IPS DF 6.9 (cell line): ENCODE measurements around the gene MTRR.

Experiments
- DNase-seq: peaks from one replicate; pipeline ENCODE4 v3.0.0-alpha.2; 2013; ENCODE audit warnings: low read depth, low spot score
- H3K27ac ChIP-seq: one replicate; pipeline ENCODE4 v1.5.1; 2013; ENCODE audit warnings: low read length, control low read depth
- H3K27me3 ChIP-seq: 2 replicates; pipeline ENCODE4 v1.6.1; 2013; ENCODE audit warnings: mild to moderate bottlenecking, low read length; ENCODE audit not compliant: control insufficient read depth, insufficient read depth
- H3K36me3 ChIP-seq: 2 replicates; pipeline ENCODE4 v1.6.1; 2013; ENCODE audit warnings: low read length; ENCODE audit not compliant: control insufficient read depth, insufficient read depth
- H3K4me1 ChIP-seq: 2 replicates; pipeline ENCODE4 v1.6.1; 2013; ENCODE audit warnings: low read length; ENCODE audit not compliant: control insufficient read depth, insufficient read depth
- H3K4me3 ChIP-seq: 2 replicates; pipeline ENCODE4 v1.5.1; 2013; ENCODE audit warnings: mild to moderate bottlenecking, low read length
- H3K9me3 ChIP-seq: 2 replicates; pipeline ENCODE4 v1.6.1; 2013; ENCODE audit warnings: low read length, inconsistent platforms; ENCODE audit not compliant: control insufficient read depth, insufficient read depth
- WGBS: extraction: QIAGEN DNeasy Blood & Tissue Kit; methylation state at CpG from one replicate; pipeline ENCODE4 v1.1.7; 2013; ENCODE audit warnings: mixed read lengths, missing lambda C conversion rate; ENCODE audit not compliant: insufficient read length, insufficient coverage; 5-methylcytosine and 5-hydroxymethylcytosine counted together

Gene MTRR

GRCh38 chr5:7888901-7889300, 20.0 kb downstream of the MTRR start:
- Histone ChIP-seq H3K27ac (no peak overlapping the region), H3K4me1 (no peaks in the 10 kb centered on the region), H3K9me3 (no peaks in the 10 kb centered on the region), H3K27me3 (no peaks in the 10 kb centered on the region), H3K36me3 (peaks cover 6% of the 10 kb centered on the region; the same call in 1 of the 2 replicates), H3K4me3 (no peak overlapping the region)
- DNase-seq, result no peak
- no CpG with 5 or more reads among the region's 9 CpGs for WGBS

- no peak for DNase-seq
- H3K27me3 ChIP-seq, result no peaks in the 10 kb centered on the region
- no peaks in the 10 kb centered on the region for H3K4me1 ChIP-seq
- H3K4me3 ChIP-seq, result no peak overlapping the region
- H3K9me3 ChIP-seq, result no peaks in the 10 kb centered on the region
- H3K27ac ChIP-seq, result no peak overlapping the region
- H3K36me3 ChIP-seq, result peaks cover 15% of the 10 kb centered on the region; the same call in 1 of the 2 replicates
- no CpG with 5 or more reads among the region's 5 CpGs for WGBS
Measured at GRCh38 chr5:7894439-7894838, 25.5 kb downstream of the MTRR start.

- Histone ChIP-seq H3K27ac (no peak overlapping the region), H3K4me3 (no peak overlapping the region), H3K27me3 (no peaks in the 10 kb centered on the region), H3K9me3 (no peaks in the 10 kb centered on the region), H3K4me1 (no peaks in the 10 kb centered on the region), H3K36me3 (peaks cover 18% of the 10 kb centered on the region; the same call in 1 of the 2 replicates)
- DNase-seq, result no peak
- WGBS, result no CpG with 5 or more reads among the region's 2 CpGs
Measured at GRCh38 chr5:7894860-7895259, 25.9 kb downstream of the MTRR start.

- Histone ChIP-seq H3K36me3 (peaks cover 21% of the 10 kb centered on the region; the same call in 1 of the 2 replicates), H3K4me3 (no peak overlapping the region), H3K27me3 (no peaks in the 10 kb centered on the region), H3K9me3 (no peaks in the 10 kb centered on the region), H3K4me1 (no peaks in the 10 kb centered on the region), H3K27ac (no peak overlapping the region)
- WGBS, result no CpG with 5 or more reads among the region's 5 CpGs
- DNase-seq, result peak; percentile 25
Measured at GRCh38 chr5:7897014-7897600, 28.2 kb downstream of the MTRR start.

GRCh38 chr5:7902201-7902600, 33.3 kb downstream of the MTRR start:
- WGBS, result no CpG with 5 or more reads among the region's 3 CpGs
- H3K36me3 ChIP-seq, result peaks cover 16% of the 10 kb centered on the region; the same call in 1 of the 2 replicates

GRCh38 chr5:7902666-7903625, 34.0 kb downstream of the MTRR start:
- WGBS, result no CpG with 5 or more reads among the region's 9 CpGs
- H3K36me3 ChIP-seq, result peaks cover 16% of the 10 kb centered on the region; the same call in 1 of the 2 replicates
- no peak overlapping the region for H3K27ac ChIP-seq
- no peak for DNase-seq
- H3K4me1 ChIP-seq, result no peaks in the 10 kb centered on the region
- no peaks in the 10 kb centered on the region for H3K27me3 ChIP-seq
- H3K4me3 ChIP-seq, result no peak overlapping the region
- H3K9me3 ChIP-seq, result no peaks in the 10 kb centered on the region

More at GRCh38 chr5:7902201-7902600, 33.3 kb downstream of the MTRR start:
- H3K4me1 ChIP-seq, result no peaks in the 10 kb centered on the region
- H3K9me3 ChIP-seq, result no peaks in the 10 kb centered on the region
- H3K4me3 ChIP-seq, result no peak overlapping the region
- H3K27ac ChIP-seq, result no peak overlapping the region
- no peaks in the 10 kb centered on the region for H3K27me3 ChIP-seq
- no peak for DNase-seq

- peaks cover 8% of the 10 kb centered on the region; the same call in 1 of the 2 replicates for H3K36me3 ChIP-seq
Measured at GRCh38 chr5:7904170-7904569, 35.2 kb downstream of the MTRR start.

GRCh38 chr5:7907612-7908011, 38.7 kb downstream of the MTRR start:
- H3K36me3 ChIP-seq, result no peaks in the 10 kb centered on the region

More at GRCh38 chr5:7904170-7904569, 35.2 kb downstream of the MTRR start:
- Histone ChIP-seq H3K27ac (no peak overlapping the region), H3K27me3 (no peaks in the 10 kb centered on the region), H3K4me1 (no peaks in the 10 kb centered on the region), H3K4me3 (no peak overlapping the region), H3K9me3 (no peaks in the 10 kb centered on the region)
- WGBS, result no CpG with 5 or more reads among the region's 2 CpGs
- no peak for DNase-seq

GRCh38 chr5:7908317-7908716, 39.4 kb downstream of the MTRR start:
- H3K4me3 ChIP-seq, result no peak overlapping the region
- no peak for DNase-seq
- H3K27ac ChIP-seq, result no peak overlapping the region
- H3K4me1 ChIP-seq, result no peaks in the 10 kb centered on the region
- H3K27me3 ChIP-seq, result no peaks in the 10 kb centered on the region
- no peaks in the 10 kb centered on the region for H3K36me3 ChIP-seq
- H3K9me3 ChIP-seq, result no peaks in the 10 kb centered on the region
- WGBS, result no CpG with 5 or more reads among the region's 1 CpG

More at GRCh38 chr5:7907612-7908011, 38.7 kb downstream of the MTRR start:
- WGBS, result no CpG with 5 or more reads among the region's 1 CpG
- DNase-seq, result no peak
- no peak overlapping the region for H3K4me3 ChIP-seq
- no peaks in the 10 kb centered on the region for H3K9me3 ChIP-seq
- H3K27ac ChIP-seq, result no peak overlapping the region
- no peaks in the 10 kb centered on the region for H3K27me3 ChIP-seq
- H3K4me1 ChIP-seq, result no peaks in the 10 kb centered on the region

GRCh38 chr5:7910738-7911428, 41.9 kb downstream of the MTRR start:
- Histone ChIP-seq H3K27ac (no peak overlapping the region), H3K36me3 (no peaks in the 10 kb centered on the region), H3K9me3 (no peaks in the 10 kb centered on the region), H3K4me1 (no peaks in the 10 kb centered on the region), H3K4me3 (no peak overlapping the region), H3K27me3 (no peaks in the 10 kb centered on the region)
- WGBS, result no CpG with 5 or more reads among the region's 2 CpGs
- no peak for DNase-seq
